Measurements from ENCODE around the gene DPF3. TPM values are rescaled to one million over a fixed set of nuclear protein-coding genes. Genes with fewer than 3 reads are reported as not detected.

Gene DPF3
- total RNA-seq, 1 experiment from 2014 or later: not detected

DNA sequence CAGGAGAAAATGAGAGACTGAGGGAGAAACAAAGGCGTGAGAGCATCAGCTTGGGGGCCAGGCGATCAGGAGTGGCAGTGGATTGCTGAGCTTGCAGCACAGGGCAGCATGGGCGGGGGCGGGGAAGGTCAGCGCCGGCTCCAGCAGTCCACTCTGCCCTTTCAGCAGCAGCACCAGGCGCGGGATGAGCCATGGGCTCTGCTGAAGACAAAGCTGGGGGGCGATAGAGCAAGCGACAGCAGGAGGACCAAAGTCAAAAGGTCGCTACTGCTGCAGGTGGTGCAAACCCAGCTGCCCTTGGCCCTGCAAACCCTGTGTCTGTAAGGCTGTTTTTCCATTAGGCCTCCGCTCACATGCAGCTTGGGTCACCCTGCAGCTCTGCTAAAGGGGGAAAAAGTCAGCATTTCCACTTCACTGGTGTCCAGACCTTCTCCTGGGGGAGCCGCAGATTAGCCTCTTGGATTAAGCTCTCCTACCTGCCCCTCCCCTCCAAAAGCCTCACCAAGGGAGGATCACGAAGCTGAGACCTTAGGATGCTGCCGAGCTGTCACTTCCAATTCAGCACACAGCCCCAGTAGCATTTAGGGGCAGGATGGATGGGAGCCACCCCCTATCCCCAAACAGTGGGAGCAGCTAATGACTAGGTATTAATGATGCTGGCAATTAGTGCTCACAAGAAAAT is 204.8 kb downstream of the DPF3 start:
- Histone ChIP-seq H3K36me3 (ENCODE audit: low read depth) (no peaks in the 10 kb centered on the region), H3K27me3 (ENCODE audit: insufficient read depth, low read depth) (peaks cover 48% of the 10 kb centered on the region), H2AFZ (no peak overlapping the region), H4K20me1 (ENCODE audit: insufficient read depth) (no peaks in the 10 kb centered on the region), H3K9me3 (ENCODE audit: insufficient read depth, low read depth) (no peaks in the 10 kb centered on the region), H3K79me2 (ENCODE audit: low read depth) (no peaks in the 10 kb centered on the region), H3K4me1 (replicated peaks; ENCODE audit: insufficient read depth) (no peaks in the 10 kb centered on the region), H3K27ac (no peak overlapping the region), H3K4me3 (no peak overlapping the region), H3K4me2 (no peak overlapping the region), H3F3A (ENCODE audit: insufficient read depth, low read depth) (no peaks in the 10 kb centered on the region), H3K9me2 (ENCODE audit: insufficient read depth) (no peaks in the 10 kb centered on the region)
- ChIA-PET CTCF (no interaction called here), POLR2A (ENCODE audit: unreplicated experiment) (no interaction called here)
- TF ChIP-seq EZH2 (IDR thresholded peaks at IDR 0.05; ENCODE audit: low read depth) (no peak), CTCF (conservative IDR thresholded peaks at IDR 0.05) (no peak)
- intact Hi-C loops (cut with micrococcal nuclease; ENCODE audit: unreplicated experiment): no loop called here
- BruUV-seq (replicated peaks): no TSS peak
- no peak for DNase-seq

DNA sequence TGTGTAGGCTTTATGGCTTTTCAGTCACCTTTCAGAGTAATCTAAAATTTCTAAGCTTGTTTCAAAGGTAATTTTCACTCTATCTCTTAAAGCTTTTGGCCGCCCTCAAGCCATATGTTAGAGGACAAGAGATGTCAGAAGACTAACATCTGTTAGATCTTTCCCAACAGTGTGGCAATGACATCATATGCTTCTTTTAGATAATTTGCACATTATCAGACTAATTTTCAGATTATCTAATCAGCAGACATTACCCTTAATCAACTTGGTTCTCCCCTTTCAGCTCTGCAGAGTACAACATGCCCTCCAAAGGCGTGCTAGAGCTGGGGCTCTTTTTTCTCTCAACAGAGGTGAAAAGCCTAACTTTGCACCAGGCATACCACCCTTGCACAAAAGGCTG is 207.1 kb downstream of the DPF3 start:
- ChIA-PET POLR2A (ENCODE audit: unreplicated experiment) (no interaction called here), CTCF (no interaction called here)
- no peak overlapping the region for H3K4me3 ChIP-seq
- no TSS peak for BruUV-seq (replicated peaks)
- no peaks in the 10 kb centered on the region for H3K79me2 ChIP-seq (ENCODE audit: low read depth)
- H3K4me1 ChIP-seq (replicated peaks; ENCODE audit: insufficient read depth): no peaks in the 10 kb centered on the region
- no peaks in the 10 kb centered on the region for H3K36me3 ChIP-seq (ENCODE audit: low read depth)
- DNase-seq: no peak
- no peaks in the 10 kb centered on the region for H3K9me3 ChIP-seq (ENCODE audit: insufficient read depth, low read depth)
- no peaks in the 10 kb centered on the region for H4K20me1 ChIP-seq (ENCODE audit: insufficient read depth)
- H3K9me2 ChIP-seq (ENCODE audit: insufficient read depth): no peaks in the 10 kb centered on the region
- no peak overlapping the region for H3K4me2 ChIP-seq
- TF ChIP-seq CTCF (conservative IDR thresholded peaks at IDR 0.05): no peak
- TF ChIP-seq EZH2 (IDR thresholded peaks at IDR 0.05; ENCODE audit: low read depth): no peak
- no peak overlapping the region for H3K27ac ChIP-seq
- intact Hi-C loops (cut with micrococcal nuclease; ENCODE audit: unreplicated experiment): no loop called here
- peaks cover 52% of the 10 kb centered on the region for H3K27me3 ChIP-seq (ENCODE audit: insufficient read depth, low read depth)
- no peaks in the 10 kb centered on the region for H3F3A ChIP-seq (ENCODE audit: insufficient read depth, low read depth)
- H2AFZ ChIP-seq: no peak overlapping the region

DNA sequence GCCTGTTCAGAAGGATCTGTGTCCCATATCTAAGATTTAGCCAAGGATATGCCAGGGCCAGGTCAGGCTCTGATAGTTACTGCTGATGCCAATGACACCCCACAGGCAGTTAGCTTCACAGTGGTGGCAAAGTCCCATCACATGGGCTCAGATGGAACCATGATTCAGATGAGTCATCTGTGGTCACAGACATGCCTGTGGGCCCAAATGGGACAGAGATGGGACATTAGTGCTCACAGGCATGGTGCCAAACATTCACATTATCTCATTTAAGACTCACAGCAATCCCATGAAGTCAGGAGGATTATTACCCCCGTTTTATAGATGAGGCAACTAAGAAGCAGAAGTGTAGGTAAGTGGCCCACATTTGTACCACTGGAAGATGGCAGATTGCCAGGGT is 207.8 kb downstream of the DPF3 start:
- peaks cover 52% of the 10 kb centered on the region for H3K27me3 ChIP-seq (ENCODE audit: insufficient read depth, low read depth)
- no peaks in the 10 kb centered on the region for H3K9me3 ChIP-seq (ENCODE audit: insufficient read depth, low read depth)
- intact Hi-C loops (cut with micrococcal nuclease; ENCODE audit: unreplicated experiment): no loop called here
- H3K79me2 ChIP-seq (ENCODE audit: low read depth): no peaks in the 10 kb centered on the region
- TF ChIP-seq EZH2 (IDR thresholded peaks at IDR 0.05; ENCODE audit: low read depth): no peak
- TF ChIP-seq CTCF (conservative IDR thresholded peaks at IDR 0.05): no peak
- no peak overlapping the region for H3K4me3 ChIP-seq
- no peak for DNase-seq
- ChIA-PET CTCF (no interaction called here), POLR2A (ENCODE audit: unreplicated experiment) (no interaction called here)
- BruUV-seq (replicated peaks): no TSS peak
- no peaks in the 10 kb centered on the region for H3F3A ChIP-seq (ENCODE audit: insufficient read depth, low read depth)
- no peak overlapping the region for H3K27ac ChIP-seq
- no peaks in the 10 kb centered on the region for H4K20me1 ChIP-seq (ENCODE audit: insufficient read depth)
- H3K36me3 ChIP-seq (ENCODE audit: low read depth): no peaks in the 10 kb centered on the region
- H3K4me1 ChIP-seq (replicated peaks; ENCODE audit: insufficient read depth): no peaks in the 10 kb centered on the region
- H2AFZ ChIP-seq: no peak overlapping the region
- no peaks in the 10 kb centered on the region for H3K9me2 ChIP-seq (ENCODE audit: insufficient read depth)
- H3K4me2 ChIP-seq: no peak overlapping the region
